Effector CD8-positive, alpha-beta T cell (primary cell): ENCODE data around the gene NTN1.

ENCODE experiments used
- DNase-seq: peaks from one replicate; lab custom pipeline; 2025; lab: John Stamatoyannopoulos, UW

The NTN1 gene

GRCh38 chr17:9037736-9038135 lies 16.4 kb downstream of the NTN1 start:
- no peak for DNase-seq

- DNase-seq: no peak
These were observed 17.1 kb downstream of the NTN1 start for GRCh38 chr17:9038380-9038779.

GRCh38 chr17:9044772-9045463 lies 23.6 kb downstream of the NTN1 start:
- no peak for DNase-seq

- DNase-seq: no peak
These were observed 29.6 kb downstream of the NTN1 start for GRCh38 chr17:9050801-9051401.

GRCh38 chr17:9051561-9051960 lies 30.3 kb downstream of the NTN1 start:
- DNase-seq: no peak

GRCh38 chr17:9052921-9053320 lies 31.6 kb downstream of the NTN1 start:
- no peak for DNase-seq

- no peak for DNase-seq
These were observed 32.1 kb downstream of the NTN1 start for GRCh38 chr17:9053406-9053805.

GRCh38 chr17:9054126-9054975 lies 33.0 kb downstream of the NTN1 start:
- no peak for DNase-seq

GRCh38 chr17:9055281-9055680 lies 34.0 kb downstream of the NTN1 start:
- DNase-seq: no peak

- no peak for DNase-seq
These were observed 35.3 kb downstream of the NTN1 start for GRCh38 chr17:9056566-9056965.

GRCh38 chr17:9057310-9057709 lies 36.0 kb downstream of the NTN1 start:
- DNase-seq: no peak

GRCh38 chr17:9062399-9062902 lies 41.1 kb downstream of the NTN1 start:
- DNase-seq: no peak

- DNase-seq: no peak
These were observed 43.1 kb downstream of the NTN1 start for GRCh38 chr17:9064311-9064834.

GRCh38 chr17:9071016-9071415 lies 49.7 kb downstream of the NTN1 start:
- no peak for DNase-seq

- no peak for DNase-seq
These were observed 50.6 kb downstream of the NTN1 start for GRCh38 chr17:9071811-9072498.

- no peak for DNase-seq
These were observed 51.5 kb downstream of the NTN1 start for GRCh38 chr17:9072696-9073339.

- DNase-seq: no peak
These were observed 52.8 kb downstream of the NTN1 start for GRCh38 chr17:9074131-9074530.

GRCh38 chr17:9079461-9080103 lies 58.3 kb downstream of the NTN1 start:
- no peak for DNase-seq

GRCh38 chr17:9080296-9080914 lies 59.1 kb downstream of the NTN1 start:
- DNase-seq: no peak

GRCh38 chr17:9080983-9081382 lies 59.7 kb downstream of the NTN1 start:
- DNase-seq: no peak
